IPS-11a (cell line): ENCODE measurements around the gene LRTM2.

Experiments
- H3K4me3 ChIP-seq: one replicate; pipeline ENCODE4 v1.5.1; 2013; ENCODE audit warnings: low read depth, low read length, control low read depth

Gene LRTM2

GRCh38 chr12:1882850-1883470 is 62.6 kb downstream of the LRTM2 start:
- H3K4me3 ChIP-seq: no peak overlapping the region

GRCh38 chr12:1883513-1883912 is 63.1 kb downstream of the LRTM2 start:
- no peak overlapping the region for H3K4me3 ChIP-seq

- H3K4me3 ChIP-seq: no peak overlapping the region
Measured at GRCh38 chr12:1884651-1885050, 64.3 kb downstream of the LRTM2 start.

- H3K4me3 ChIP-seq: no peak overlapping the region
Measured at GRCh38 chr12:1885082-1885596, 64.8 kb downstream of the LRTM2 start.

- no peak overlapping the region for H3K4me3 ChIP-seq
Measured at GRCh38 chr12:1885599-1886245, 65.4 kb downstream of the LRTM2 start.
